ENCODE results near the gene STAT5A.
A peak's percentile ranks its signal among the peaks of the same experiment; 100 is the strongest.

Gene STAT5A

GRCh38 chr17:42270170-42270535 is 18.1 kb upstream of the STAT5A start:
- no peak for DNase-seq

- DNase-seq, result no peak
These were observed 17.7 kb upstream of the STAT5A start for GRCh38 chr17:42270596-42270995.

GRCh38 chr17:42271006-42271778 is 17.1 kb upstream of the STAT5A start:
- no peak for DNase-seq

GRCh38 chr17:42271779-42272035 is 16.6 kb upstream of the STAT5A start:
- DNase-seq, result no peak

GRCh38 chr17:42272162-42272907 is 16.0 kb upstream of the STAT5A start:
- no peak for DNase-seq

- no peak for DNase-seq
These were observed 14.6 kb upstream of the STAT5A start for GRCh38 chr17:42273474-42274252.

GRCh38 chr17:42274253-42274542 is 14.1 kb upstream of the STAT5A start:
- DNase-seq, result no peak

GRCh38 chr17:42274812-42275526 is 13.3 kb upstream of the STAT5A start:
- no peak for DNase-seq

GRCh38 chr17:42275527-42276358 is 12.6 kb upstream of the STAT5A start:
- peak; percentile 76 for DNase-seq

GRCh38 chr17:42276359-42276608 is 12.0 kb upstream of the STAT5A start, which contains the start of gene STAT5B:
Gene STAT5B, minus strand, starts transcription at chr17:42276391. Its CDS starts 44,264 bp downstream, at chr17:42232127.
- peak; percentile 85 for DNase-seq

GRCh38 chr17:42276609-42277341 is 11.5 kb upstream of the STAT5A start:
- DNase-seq, result peak; percentile 64

- DNase-seq, result no peak
These were observed 11.0 kb upstream of the STAT5A start for GRCh38 chr17:42277342-42277712.

GRCh38 chr17:42279776-42280630 is 8.3 kb upstream of the STAT5A start:
- peak; percentile 36 for DNase-seq

GRCh38 chr17:42281571-42282096 is 6.7 kb upstream of the STAT5A start:
- peak; percentile 48 for DNase-seq

GRCh38 chr17:42282478-42283080 is 5.7 kb upstream of the STAT5A start:
- DNase-seq, result no peak

- peak; percentile 50 for DNase-seq
These were observed 4.9 kb upstream of the STAT5A start for GRCh38 chr17:42283241-42284023.

- DNase-seq, result peak; percentile 46
These were observed 4.3 kb upstream of the STAT5A start for GRCh38 chr17:42284024-42284369.

GRCh38 chr17:42284566-42284965 is 3.7 kb upstream of the STAT5A start:
- DNase-seq, result peak; percentile 45

GRCh38 chr17:42285346-42286050 is 2.8 kb upstream of the STAT5A start:
- peak; percentile 35 for DNase-seq

All from activated CD8-positive, alpha-beta memory T cell treated with anti-CD3 and anti-CD28 coated beads, Interleukin-2, amount 50 U/mL, for 48 hours (primary cell).